CD4-positive, alpha-beta T cell treated with Interleukin-12 subunit alpha and Interleukin-12 subunit beta, for 1 hour (primary cell): ENCODE results near the gene FAM120AOS.

Source experiments
- DNase-seq: peaks from one replicate; pipeline ENCODE4 v3.0.0-alpha.2; 2020

FAM120AOS gene

GRCh38 chr9:93453047-93453914 lies at the start of gene FAM120AOS:
TSS of gene FAM120AOS (minus strand) at chr9:93453581. CDS start at chr9:93452709, 872 bp downstream.
- peak; percentile 85 for DNase-seq

GRCh38 chr9:93501406-93501805 lies 48.0 kb upstream of the FAM120AOS start:
- peak; percentile 29 for DNase-seq

- no peak for DNase-seq
Measured at GRCh38 chr9:93500571-93501298, 47.4 kb upstream of the FAM120AOS start.

GRCh38 chr9:93496285-93496684 lies 42.9 kb upstream of the FAM120AOS start:
- no peak for DNase-seq

GRCh38 chr9:93493949-93494348 lies 40.6 kb upstream of the FAM120AOS start:
- no peak for DNase-seq

GRCh38 chr9:93492327-93492726 lies 38.9 kb upstream of the FAM120AOS start:
- no peak for DNase-seq

GRCh38 chr9:93491593-93492232 lies 38.3 kb upstream of the FAM120AOS start:
- DNase-seq = no peak

- DNase-seq = no peak
Measured at GRCh38 chr9:93488244-93488643, 34.9 kb upstream of the FAM120AOS start.

GRCh38 chr9:93486268-93486667 lies 32.9 kb upstream of the FAM120AOS start:
- DNase-seq = no peak

- no peak for DNase-seq
Measured at GRCh38 chr9:93483497-93483896, 30.1 kb upstream of the FAM120AOS start.

GRCh38 chr9:93480728-93481324 lies 27.4 kb upstream of the FAM120AOS start:
- no peak for DNase-seq

- DNase-seq = no peak
Measured at GRCh38 chr9:93480262-93480661, 26.9 kb upstream of the FAM120AOS start.

- DNase-seq = no peak
Measured at GRCh38 chr9:93479726-93480125, 26.3 kb upstream of the FAM120AOS start.

GRCh38 chr9:93477397-93477796 lies 24.0 kb upstream of the FAM120AOS start:
- DNase-seq = no peak

- no peak for DNase-seq
Measured at GRCh38 chr9:93476924-93477323, 23.5 kb upstream of the FAM120AOS start.

GRCh38 chr9:93475856-93476255 lies 22.5 kb upstream of the FAM120AOS start:
- no peak for DNase-seq

- no peak for DNase-seq
Measured at GRCh38 chr9:93475108-93475507, 21.7 kb upstream of the FAM120AOS start.

- DNase-seq = no peak
Measured at GRCh38 chr9:93473411-93473810, 20.0 kb upstream of the FAM120AOS start.

GRCh38 chr9:93471124-93471523 lies 17.7 kb upstream of the FAM120AOS start:
- no peak for DNase-seq

GRCh38 chr9:93470391-93470790 lies 17.0 kb upstream of the FAM120AOS start:
- DNase-seq = no peak

- no peak for DNase-seq
Measured at GRCh38 chr9:93468763-93469456, 15.5 kb upstream of the FAM120AOS start.

- no peak for DNase-seq
Measured at GRCh38 chr9:93467462-93467861, 14.1 kb upstream of the FAM120AOS start.

GRCh38 chr9:93467062-93467416 lies 13.7 kb upstream of the FAM120AOS start:
- DNase-seq = no peak
